SK-N-SH (cell line): ENCODE results near the gene TNFSF11.

Experiments
- CHD2 ChIP-seq: fragments of 150-350 bp; IDR thresholded peaks from 2 replicates; pipeline ENCODE4 v1.6.1; 2018; ENCODE audit warnings: low read length; ENCODE audit not compliant: partially characterized antibody
- CTCF ChIP-seq: fragments of 200-600 bp; sonication (generic); IDR thresholded peaks from 2 replicates; pipeline ENCODE4 v1.6.1; 2017; ENCODE audit warnings: antibody characterized with exemption, mild to moderate bottlenecking, moderate library complexity
- EP300 ChIP-seq, 2 experiments: IDR thresholded peaks; 2 replicates each; pipeline versions ENCODE4 v1.4.0 to v1.6.1; 2012; ENCODE audit warnings: borderline replicate concordance in 1 of 2, low read depth in 1 of 2, low read length in 1 of 2
- EZH2phosphoT487 ChIP-seq: fragments of 200-600 bp; sonication (generic); IDR thresholded peaks from 2 replicates; pipeline ENCODE4 v1.6.1; 2017; ENCODE audit warnings: low read depth, mixed run types, mild to moderate bottlenecking, antibody characterized with exemption, moderate library complexity, borderline replicate concordance
- MAX ChIP-seq: IDR thresholded peaks from 2 replicates; pipeline ENCODE4 v1.4.0; 2012; ENCODE audit warnings: low read depth
- MEF2A ChIP-seq: IDR thresholded peaks from 2 replicates; pipeline ENCODE4 v1.4.0; 2012; ENCODE audit warnings: low read depth, borderline replicate concordance
- NFIC ChIP-seq: IDR thresholded peaks from 2 replicates; pipeline ENCODE4 v1.4.0; 2012; ENCODE audit warnings: borderline replicate concordance
- PBX3 ChIP-seq: IDR thresholded peaks from 2 replicates; pipeline ENCODE4; 2012
- POLR2AphosphoS5 ChIP-seq: IDR thresholded peaks from 2 replicates; pipeline ENCODE4 v1.6.1; 2012; ENCODE audit warnings: low read depth, low read length
- RAD21 ChIP-seq: IDR thresholded peaks from 2 replicates; pipeline ENCODE4 v1.6.1; 2012; ENCODE audit warnings: mild to moderate bottlenecking, low read length
- RCOR1 ChIP-seq: fragments of 150-350 bp; IDR thresholded peaks from 2 replicates; pipeline ENCODE4 v1.6.1; 2017; ENCODE audit warnings: antibody characterized with exemption, low read length
- SIN3A ChIP-seq: IDR thresholded peaks from 2 replicates; pipeline ENCODE4 v1.6.1; 2012; ENCODE audit warnings: low read depth, mild to moderate bottlenecking, low read length, moderate library complexity, borderline replicate concordance
- TCF12 ChIP-seq: IDR thresholded peaks from 2 replicates; pipeline ENCODE4 v1.4.0; 2012
- ZBTB33 ChIP-seq: IDR thresholded peaks from 2 replicates; pipeline ENCODE4 v1.4.0; 2012; ENCODE audit warnings: low read depth, borderline replicate concordance

- TF ChIP-seq RCOR1 (no peak), CTCF (no peak), TCF12 (no peak), EP300 (IDR thresholded peaks at IDR 0.05; ENCODE audit: borderline replicate concordance in 1 of 2, low read depth in 1 of 2, low read length in 1 of 2) (no peak), PBX3 (no peak), CHD2 (no peak), POLR2AphosphoS5 (no peak), EZH2phosphoT487 (no peak), MEF2A (no peak), SIN3A (no peak), ZBTB33 (no peak), MAX (no peak), RAD21 (no peak), NFIC (no peak)
Measured at GRCh38 chr13:42544246-42544926, 29.6 kb upstream of the TNFSF11 start.
